Endothelial cell of umbilical vein (primary cell): ENCODE measurements around the gene ZNF365.

Experiments used
- FOS ChIP-seq: IDR thresholded peaks from 2 replicates; pipeline ENCODE4 v1.6.1; 2011; ENCODE audit warnings: mild to moderate bottlenecking, low read length, moderate library complexity, borderline replicate concordance; ENCODE audit not compliant: insufficient read depth
- MYC ChIP-seq: IDR thresholded peaks from one replicate; pipeline ENCODE4 v1.6.1; 2011; ENCODE audit warnings: mild to moderate bottlenecking, low read depth, low read length

DNA sequence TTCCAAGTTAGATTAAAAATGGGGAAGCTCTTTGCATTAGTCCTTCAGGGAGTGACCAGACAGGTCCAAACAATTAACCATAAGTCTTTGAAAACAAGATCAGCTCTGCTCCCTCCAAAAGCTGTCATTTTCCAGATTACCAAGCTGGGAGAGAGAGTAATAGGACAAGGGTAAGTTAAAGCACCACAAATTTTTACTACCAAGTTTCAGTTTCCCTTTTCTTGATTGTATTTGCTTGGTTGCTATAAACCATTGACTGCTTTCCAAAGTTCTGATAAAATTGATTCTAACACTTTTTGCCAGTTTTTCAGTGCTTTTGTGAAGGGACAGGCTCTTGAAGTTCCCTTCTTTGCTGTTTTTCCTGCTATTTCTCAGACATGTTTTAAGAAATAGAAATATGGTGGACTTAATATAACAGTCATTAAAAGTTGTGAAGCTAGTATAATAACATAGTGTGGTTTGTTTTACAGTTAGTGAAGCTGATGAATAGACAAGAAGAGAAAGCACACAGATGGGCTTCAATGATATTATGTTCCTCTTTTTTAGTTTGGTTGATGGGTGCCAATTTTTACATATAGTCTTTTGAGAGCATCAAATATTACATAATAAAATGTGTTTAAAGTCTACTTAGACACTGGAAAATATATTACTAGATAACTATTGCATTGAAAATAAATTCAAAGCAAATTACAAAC, 40.0 kb upstream of the ZNF365 start:
- TF ChIP-seq FOS (no peak), MYC (no peak)
